ENCODE data around the gene ATP6AP1. TPM values are rescaled to one million over a fixed set of nuclear protein-coding genes. Genes with fewer than 3 reads are reported as not detected.

Gene ATP6AP1
- total and polyA plus RNA-seq, 9 of the 15 experiments (the other 6 are each of a cell fraction or from before 2014, with no cell fraction given): 8.3 to 90.5 (median 52.9) TPM

- H3K4me3 ChIP-seq: no peak overlapping the region
- no peaks in the 10 kb centered on the region for H3K9me1 ChIP-seq (ENCODE audit: control insufficient read depth, insufficient read depth, low read length)
- H3K27me3 ChIP-seq (ENCODE audit: control insufficient read depth in 2 of 2, insufficient read depth in 2 of 2, low read length in 2 of 2): no peaks in the 10 kb centered on the region
- H3K79me2 ChIP-seq (ENCODE audit: control insufficient read depth, insufficient read depth, low read length): no peaks in the 10 kb centered on the region
- ChIA-PET CTCF (ENCODE audit: low intra/inter-chr PET ratio) (no interaction called here), POLR2A (interaction anchor here (1.1 kb wide), 1 partner anchor 8 kb away, joined by 4 read pairs; the partner anchor contains the start of gene LAGE3)
- 94% methylated on average over 5 of the region's 14 CpGs for WGBS (ENCODE audit: insufficient coverage, low coverage, missing lambda C conversion rate)
- DNase-seq (ENCODE audit: extremely low read depth in 1 of 4, low spot score in 3 of 4) (no peak), FAIRE-seq (no peak), ATAC-seq (no peak)
- no peak overlapping the region for H3K27ac ChIP-seq (ENCODE audit: extremely low read depth, low read depth, low read length)
- H3K9ac ChIP-seq (ENCODE audit: insufficient read depth in 1 of 2, low read depth in 2 of 2, low read length in 2 of 2): no peak overlapping the region; a peak in 1 of 4 replicates
- intact Hi-C loops (cut with micrococcal nuclease): no loop called here
- H3K4me1 ChIP-seq (replicated peaks in 1 of 2; ENCODE audit: control insufficient read depth in 2 of 2, insufficient read depth in 2 of 2, low read length in 2 of 2): peaks cover 0 to 14% of the 10 kb centered on the region in 2 experiments; a peak in 2 of 5 replicates
- H3K9me3 ChIP-seq (replicated peaks; ENCODE audit: control insufficient read depth, insufficient read depth, low read depth, low read length): no peaks in the 10 kb centered on the region
- H2AFZ ChIP-seq (ENCODE audit: low read depth, low read length): no peak overlapping the region
- no peaks in the 10 kb centered on the region for H4K20me1 ChIP-seq (replicated peaks; ENCODE audit: control insufficient read depth, insufficient read depth, low read length)
- no peak overlapping the region for H3K4me2 ChIP-seq (ENCODE audit: insufficient read depth, low read length)
- in situ Hi-C loops (cut with MboI): no loop called here
- no TSS peak for BruUV-seq (replicated peaks)
- H3K36me3 ChIP-seq (ENCODE audit: control insufficient read depth, insufficient read depth, low read length): peaks cover 67% of the 10 kb centered on the region; the same call in 2 of the 3 replicates
- TF ChIP-seq, protein P1, sequence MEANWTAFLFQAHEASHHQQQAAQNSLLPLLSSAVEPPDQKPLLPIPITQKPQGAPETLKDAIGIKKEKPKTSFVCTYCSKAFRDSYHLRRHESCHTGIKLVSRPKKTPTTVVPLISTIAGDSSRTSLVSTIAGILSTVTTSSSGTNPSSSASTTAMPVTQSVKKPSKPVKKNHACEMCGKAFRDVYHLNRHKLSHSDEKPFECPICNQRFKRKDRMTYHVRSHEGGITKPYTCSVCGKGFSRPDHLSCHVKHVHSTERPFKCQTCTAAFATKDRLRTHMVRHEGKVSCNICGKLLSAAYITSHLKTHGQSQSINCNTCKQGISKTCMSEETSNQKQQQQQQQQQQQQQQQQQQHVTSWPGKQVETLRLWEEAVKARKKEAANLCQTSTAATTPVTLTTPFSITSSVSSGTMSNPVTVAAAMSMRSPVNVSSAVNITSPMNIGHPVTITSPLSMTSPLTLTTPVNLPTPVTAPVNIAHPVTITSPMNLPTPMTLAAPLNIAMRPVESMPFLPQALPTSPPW (CRISPR knock-in tag; IDR thresholded peaks at IDR 0.05): no peak
- no peak for TF ChIP-seq SMARCC2 (IDR thresholded peaks at IDR 0.05; ENCODE audit: low read depth)
- TF ChIP-seq EP300 (IDR thresholded peaks at IDR 0.05; ENCODE audit: low read length): no peak
Measured at GRCh38 chrX:154470434-154470833, 42.0 kb downstream of the ATP6AP1 start.

Measured in K562 (cell line).